Femur (tissue), 1 donor: Measurements from ENCODE around the gene MCMBP.
"Not testable (repeated sequence)": the region's sequence is repeated elsewhere in the genome, so short reads cannot be mapped to it uniquely, and the experiment has no call there.

Experiments
- DNase-seq: peaks from one replicate; pipeline ENCODE4 v3.0.0-alpha.2; 2017

The MCMBP gene

DNA sequence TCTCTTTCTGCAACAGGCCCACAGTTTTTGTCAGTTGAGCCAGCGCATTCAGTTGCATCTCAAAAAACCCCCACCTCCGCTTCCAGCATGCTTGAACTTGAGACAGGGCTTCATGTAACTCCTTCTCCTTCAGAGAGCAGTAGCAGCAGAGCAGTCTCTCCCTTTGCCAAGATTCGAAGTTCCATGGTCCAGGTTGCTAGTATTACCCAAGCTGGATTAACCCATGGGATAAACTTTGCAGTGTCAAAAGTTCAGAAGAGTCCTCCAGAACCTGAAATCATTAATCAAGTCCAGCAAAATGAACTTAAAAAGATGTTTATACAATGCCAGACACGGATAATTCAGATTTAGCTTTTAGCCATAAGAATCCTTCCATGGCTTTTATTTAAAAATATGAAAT, 45.2 kb downstream of the MCMBP start:
- DNase-seq, result no peak

GRCh38 chr10:119826771-119827170, 45.9 kb downstream of the MCMBP start:
- no peak for DNase-seq

GRCh38 chr10:119824299-119824698, 48.3 kb downstream of the MCMBP start:
- DNase-seq, result no peak

GRCh38 chr10:119821182-119821581, 51.5 kb downstream of the MCMBP start:
- DNase-seq, result no peak

DNA sequence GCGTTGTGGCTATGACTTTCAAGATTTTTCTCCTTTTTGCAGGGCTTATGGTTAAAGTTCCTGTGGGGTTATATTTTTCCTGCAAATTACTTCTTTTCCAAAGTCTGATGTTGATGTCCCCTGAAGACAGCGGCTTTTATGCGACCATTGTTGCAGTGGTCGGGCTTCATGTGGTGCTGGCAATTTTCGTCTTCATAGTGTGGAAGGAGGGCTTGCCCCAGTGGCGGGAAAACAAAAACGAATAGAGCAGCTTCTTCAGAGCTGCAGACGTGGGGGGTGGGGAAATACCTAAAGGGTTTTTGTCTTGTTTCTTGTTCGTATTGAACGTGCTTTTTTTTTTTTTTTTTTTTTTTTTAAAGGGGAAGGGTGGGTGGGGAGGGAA, 53.8 kb downstream of the MCMBP start:
- DNase-seq, result peak; percentile 41

DNA sequence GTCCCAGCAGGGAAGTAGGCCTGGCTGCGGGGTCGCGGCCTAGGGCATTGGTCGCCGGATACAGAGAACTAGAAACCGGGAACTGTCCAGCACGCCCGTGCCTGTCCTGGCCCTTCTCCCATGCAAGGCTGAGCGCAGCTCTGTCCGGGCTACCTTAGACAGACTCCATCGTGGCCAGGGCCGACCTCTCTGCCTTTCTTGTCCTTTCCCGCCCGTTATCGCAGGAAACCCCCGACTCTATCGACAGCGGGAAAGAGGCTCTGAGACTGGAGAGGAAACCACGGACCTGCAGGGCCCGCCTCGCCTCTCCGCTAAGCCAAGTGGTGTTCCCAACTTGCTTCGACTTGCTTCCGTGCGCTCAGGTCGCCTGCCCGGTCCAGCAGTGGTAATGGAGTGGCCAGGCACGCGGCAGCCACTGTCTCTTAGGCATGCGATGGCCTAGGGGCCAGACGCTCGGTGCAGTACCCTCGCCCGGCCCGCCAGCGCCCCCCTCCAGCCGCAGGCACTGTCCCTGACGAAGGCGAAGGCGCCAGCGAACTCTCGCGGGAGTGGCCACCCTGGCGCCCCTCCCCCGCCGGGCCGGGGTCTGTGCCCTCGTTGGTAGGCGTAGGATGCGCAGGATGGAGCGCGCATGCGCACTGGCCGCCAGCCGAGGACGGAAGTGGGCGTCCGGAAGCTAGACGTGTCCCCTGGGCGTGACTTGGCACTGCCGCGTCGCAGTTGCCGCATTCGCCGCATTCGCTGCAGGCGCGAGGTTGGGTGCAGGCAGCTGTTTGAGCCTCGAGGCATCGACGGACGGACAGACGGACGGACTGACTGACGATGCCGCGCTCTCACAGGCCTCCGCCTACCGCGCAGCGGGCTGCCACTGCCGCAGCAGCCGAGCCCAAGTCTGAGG, 54.4 kb downstream of the MCMBP start:
- peak; percentile 91 for DNase-seq

DNA sequence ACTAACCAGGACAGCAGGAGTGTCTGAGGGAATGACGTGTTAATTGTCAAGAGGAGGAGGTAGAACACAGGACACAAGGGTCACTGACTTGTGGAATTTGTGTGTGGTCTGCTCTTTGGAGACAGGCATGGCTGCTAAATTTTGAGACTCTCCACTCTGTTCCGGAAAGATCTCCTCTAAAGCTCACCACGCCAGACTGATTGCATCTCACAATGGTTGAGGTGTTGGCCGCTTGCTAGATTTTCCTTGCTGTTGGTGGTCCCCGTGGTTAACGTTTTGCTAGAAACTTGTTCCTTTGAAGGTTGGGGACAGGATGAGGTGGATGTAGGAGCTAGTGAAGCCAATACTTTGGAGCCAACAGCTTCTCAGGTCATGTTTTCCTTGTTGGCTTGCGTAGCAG, 57.0 kb downstream of the MCMBP start:
- no peak for DNase-seq

GRCh38 chr10:119812684-119813083, 60.0 kb downstream of the MCMBP start:
- DNase-seq, result no peak

DNA sequence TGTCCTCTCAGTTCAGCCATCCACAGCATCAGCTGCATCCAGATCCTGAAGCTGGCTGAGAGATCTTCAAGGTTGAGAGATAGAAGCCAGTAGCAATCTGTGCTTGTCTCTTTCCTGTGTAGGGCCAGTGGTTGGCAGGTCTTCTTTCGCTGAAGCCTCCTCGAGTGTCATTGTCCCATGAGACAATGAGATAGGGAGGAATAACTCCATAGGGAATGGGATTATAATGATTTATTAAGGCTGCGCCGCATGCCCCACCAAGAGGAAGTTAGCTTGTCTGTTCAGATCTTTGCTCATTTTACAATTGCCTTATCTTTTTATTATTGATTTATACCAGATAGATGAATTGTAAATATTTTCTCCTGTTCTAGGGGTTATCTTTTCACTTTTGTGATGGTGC, 61.5 kb downstream of the MCMBP start:
- DNase-seq, result no peak

DNA sequence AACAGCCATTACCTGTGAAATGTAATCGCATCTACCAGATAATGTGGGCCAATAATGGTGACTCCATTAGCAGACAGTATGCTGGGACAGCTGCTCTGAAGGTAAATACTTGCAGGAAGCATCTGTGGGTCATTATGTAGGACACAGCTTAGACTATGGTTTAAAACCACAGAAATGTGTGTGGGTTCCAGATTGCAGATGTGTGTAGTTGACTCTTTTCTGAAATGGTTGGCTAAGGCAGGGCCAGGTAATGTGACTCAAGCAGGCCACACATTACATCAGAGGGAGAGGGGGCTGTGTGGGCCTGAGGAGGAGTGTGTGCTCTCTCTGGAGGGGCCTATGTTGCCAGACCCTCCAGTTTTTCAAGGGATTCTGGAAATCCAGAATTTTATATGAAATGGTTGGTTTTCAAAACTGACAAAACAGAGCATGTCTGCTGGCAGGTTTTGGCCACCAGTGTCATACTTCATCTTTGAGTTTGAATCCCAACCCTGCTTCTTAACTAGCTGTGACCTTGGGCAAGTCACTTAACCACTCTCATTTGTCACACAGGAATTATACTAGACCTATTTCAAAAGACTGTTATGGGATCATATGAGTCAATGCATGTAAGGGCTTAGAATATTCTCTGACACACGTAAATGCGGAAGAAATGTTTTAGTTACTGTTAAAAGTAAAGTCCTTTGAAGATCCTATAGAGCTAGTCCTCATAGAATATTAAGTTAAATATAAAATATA, 64.5 kb downstream of the MCMBP start:
- no peak for DNase-seq

DNA sequence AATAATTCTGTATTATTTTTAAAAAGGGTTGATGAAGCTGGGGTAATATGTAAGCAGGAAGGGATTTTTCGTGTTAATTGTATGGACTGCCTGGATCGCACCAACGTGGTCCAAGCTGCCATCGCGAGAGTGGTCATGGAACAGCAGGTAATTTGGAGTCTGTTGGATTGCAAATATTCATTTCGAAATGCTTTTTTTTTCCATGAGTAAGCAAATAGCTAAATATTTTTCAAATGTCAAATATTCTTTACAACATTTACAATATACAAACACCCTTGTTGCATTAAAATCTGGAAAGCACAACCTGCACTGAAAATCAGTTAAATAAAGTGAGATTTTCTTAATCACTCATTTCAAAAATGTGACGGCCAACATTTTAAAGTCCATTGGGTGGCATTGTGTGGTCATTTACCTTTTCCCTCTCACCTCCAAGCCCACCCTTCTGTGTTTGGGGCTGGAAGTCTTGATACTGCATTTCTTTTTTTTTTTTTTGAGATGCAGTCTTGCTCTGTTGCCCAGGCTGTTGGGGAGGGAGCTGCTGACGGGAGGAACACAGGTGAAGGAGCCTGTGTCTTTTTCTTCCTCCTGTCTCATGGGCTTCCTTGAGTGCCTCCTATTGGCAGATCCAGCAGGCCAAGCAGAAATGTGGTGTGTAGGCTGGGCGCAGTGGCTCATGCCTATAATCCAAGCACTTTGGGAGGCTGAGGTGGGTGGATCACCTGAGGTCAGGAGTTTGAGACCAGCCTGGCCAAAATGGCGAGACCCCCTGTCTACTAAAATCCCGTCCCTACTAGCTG, 66.1 kb downstream of the MCMBP start:
- no peak for DNase-seq

GRCh38 chr10:119805702-119806230, 66.9 kb downstream of the MCMBP start:
- DNase-seq, result no peak

DNA sequence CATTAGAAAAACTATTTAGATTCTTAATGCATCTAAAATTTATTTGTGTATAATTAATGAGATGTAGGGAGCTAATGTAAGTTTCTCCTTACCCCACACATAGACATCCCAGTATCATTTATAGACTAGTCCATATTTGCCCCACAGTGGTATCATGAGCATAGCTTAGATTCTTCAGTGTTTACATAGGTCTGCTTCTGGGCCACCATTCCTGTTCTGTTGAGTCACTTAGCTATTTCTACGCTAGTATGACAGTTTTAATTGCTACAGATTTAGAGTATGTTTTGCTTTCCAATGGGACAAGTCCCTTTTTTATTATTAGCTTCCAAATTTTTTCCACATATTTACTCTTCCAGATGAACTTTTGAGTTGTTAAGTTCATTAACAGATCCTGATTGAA, 69.4 kb downstream of the MCMBP start:
- DNase-seq, result no peak

GRCh38 chr10:119801998-119802538, 70.6 kb downstream of the MCMBP start:
- no peak for DNase-seq

DNA sequence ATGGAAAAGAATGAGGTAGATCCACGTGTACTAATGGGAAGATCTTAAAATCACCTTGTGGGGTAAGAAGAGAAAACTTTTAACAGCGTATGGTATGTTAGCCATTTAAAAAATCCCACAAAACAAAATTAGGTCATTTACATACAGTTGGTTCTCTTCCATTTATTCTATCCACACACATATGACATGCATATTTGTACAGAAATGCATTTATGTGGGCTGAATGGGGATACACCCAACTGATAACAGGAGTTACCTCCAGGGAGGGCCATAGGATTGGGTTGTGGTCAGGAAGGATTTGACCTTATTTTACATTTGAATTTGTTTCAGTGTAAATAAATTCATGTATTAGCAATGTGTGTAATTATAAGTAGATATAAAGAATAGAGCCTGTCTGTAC, 71.5 kb downstream of the MCMBP start:
- DNase-seq, result no peak

- no peak for DNase-seq
Observed at GRCh38 chr10:119796039-119796438, 76.6 kb downstream of the MCMBP start.

- DNase-seq, result not testable (repeated sequence)
Observed at GRCh38 chr10:119795101-119795500, 77.5 kb downstream of the MCMBP start.

DNA sequence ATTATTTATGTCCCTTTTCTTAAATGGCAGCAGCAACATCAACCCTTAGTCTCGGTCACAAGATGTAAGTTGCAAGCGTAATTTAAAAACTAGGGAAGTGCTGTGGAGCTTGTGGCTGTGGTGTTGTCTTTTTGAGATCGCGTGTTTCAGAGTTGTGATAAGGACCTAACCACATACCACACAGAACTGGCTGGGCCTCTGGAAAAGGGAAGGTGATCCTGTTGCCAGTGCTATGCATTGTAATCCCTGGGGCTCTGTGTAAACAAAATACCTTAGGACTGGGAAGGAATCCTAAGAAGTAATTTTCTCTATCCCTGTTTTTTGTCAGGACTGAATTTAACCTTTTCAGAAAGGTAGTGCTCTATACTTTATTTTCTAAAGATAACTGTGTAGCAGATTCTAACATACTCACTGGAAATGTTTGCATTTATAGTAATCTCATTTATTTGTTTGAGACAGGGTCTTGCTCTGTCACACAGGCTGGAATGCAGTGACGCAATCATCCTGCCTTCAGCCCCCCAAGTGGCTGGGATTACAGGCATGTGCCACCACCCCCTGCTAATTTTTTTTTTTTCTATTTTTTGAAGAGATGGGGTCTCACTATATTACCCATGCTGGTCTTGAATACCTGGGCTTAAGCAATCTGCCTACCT, 86.4 kb downstream of the MCMBP start:
- DNase-seq, result peak; percentile 24

DNA sequence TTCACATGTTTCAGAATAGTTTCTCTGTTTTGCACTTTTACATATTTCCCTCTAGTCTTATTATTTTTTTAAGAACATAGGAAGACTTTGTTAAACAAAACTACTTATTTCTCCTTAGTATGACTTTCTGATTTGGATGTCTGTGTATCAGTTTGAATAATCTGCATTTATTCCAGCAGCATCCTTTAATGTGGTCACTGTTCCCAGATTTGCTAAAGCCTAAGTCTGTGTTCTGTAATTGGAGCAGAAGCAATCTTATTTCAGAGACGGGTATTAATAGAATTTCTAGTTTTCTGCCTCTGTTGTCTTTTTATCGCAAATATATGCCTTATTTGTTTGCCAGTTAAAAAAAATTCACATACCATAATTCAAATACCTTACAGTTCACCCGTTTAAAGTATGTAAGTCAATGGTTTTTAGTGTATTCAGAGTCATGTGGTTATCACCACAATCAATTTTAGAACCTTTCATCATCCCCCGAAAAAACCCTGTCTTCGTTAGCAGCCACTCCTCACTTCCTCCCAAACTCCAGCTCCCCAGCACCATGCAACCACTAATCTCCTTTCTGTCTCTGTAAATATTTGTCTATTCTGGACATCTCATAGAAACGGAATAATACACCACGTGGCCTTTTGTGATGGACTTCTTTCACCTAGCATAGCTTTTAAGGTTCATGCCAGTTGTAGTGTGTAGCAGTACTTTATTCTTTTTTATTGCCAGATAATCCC, 88.1 kb downstream of the MCMBP start:
- no peak for DNase-seq

DNA sequence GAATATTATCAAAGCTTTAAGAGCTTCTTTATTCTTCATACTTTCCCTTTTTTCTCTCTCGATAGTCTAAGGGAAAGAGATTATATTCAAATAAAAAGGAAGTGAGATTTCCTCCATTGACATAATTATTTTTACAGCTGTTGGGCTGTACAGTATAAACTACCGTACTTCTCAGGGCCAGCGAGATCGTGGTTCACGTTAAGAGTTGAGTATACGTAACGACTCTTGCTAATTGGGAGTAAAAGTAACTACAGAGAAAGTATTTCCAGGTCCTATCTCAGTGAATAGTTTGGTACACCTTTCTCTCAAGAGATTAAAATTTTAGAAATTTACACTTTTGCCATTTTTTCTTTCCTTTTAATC, 89.0 kb downstream of the MCMBP start:
- DNase-seq, result no peak

- DNase-seq, result no peak
Observed at GRCh38 chr10:119782981-119783664, 89.5 kb downstream of the MCMBP start.
